Measurements from ENCODE around the gene MPZL2.

Gene MPZL2

DNA sequence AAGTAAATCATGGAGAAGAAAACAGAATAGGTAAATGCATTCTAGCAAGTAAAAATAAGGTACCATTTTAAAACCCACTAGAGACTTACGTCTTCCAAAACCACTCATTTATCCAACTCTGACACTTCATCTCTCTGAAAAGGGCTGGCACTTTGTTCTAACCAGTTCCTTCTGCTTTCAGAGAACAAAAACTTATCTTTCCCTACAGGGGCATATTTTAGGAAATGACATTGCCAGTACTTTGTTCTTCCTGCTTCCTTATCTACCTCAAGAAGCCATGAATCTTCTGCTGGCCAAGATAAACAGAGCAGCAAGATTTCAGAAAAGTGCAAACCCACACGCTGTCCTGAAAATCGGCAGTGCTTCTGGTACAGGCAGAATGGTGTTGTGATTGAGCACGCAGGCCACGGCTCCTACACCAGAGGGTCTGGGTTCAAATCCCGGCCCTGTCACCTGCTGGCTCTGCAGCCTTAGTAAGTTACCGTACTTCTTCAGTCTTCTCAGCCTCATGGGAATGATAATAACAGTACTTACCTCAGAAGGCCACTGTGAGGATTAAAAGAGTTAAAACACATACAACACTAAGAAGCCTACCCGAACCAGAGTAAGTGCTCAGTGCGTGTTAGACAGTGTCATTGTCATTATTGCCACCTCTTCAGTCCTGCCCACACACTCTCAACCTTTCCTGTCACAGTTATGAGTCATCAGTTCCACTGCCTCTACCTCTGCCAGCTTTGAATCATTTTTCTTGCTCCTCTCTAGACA is 22.9 kb downstream of the MPZL2 start:
- H3K27ac ChIP-seq (ENCODE audit: poor library complexity, severe bottlenecking), result peak overlapping the region; percentile 15
- H3K4me3 ChIP-seq (ENCODE audit: severe bottlenecking), result no peak overlapping the region
- H3K4me1 ChIP-seq (ENCODE audit: insufficient read depth, poor library complexity, severe bottlenecking), result peaks cover 16% of the 10 kb centered on the region
- H3K9me3 ChIP-seq (ENCODE audit: severe bottlenecking), result no peaks in the 10 kb centered on the region
- peaks cover 3% of the 10 kb centered on the region; the same call in 1 of the 2 replicates for H3K36me3 ChIP-seq (ENCODE audit: low read depth)
- H3K27me3 ChIP-seq (ENCODE audit: insufficient read depth, poor library complexity, severe bottlenecking), result no peaks in the 10 kb centered on the region
- no peak for DNase-seq (ENCODE audit: low spot score)
- ATAC-seq (ENCODE audit: low read depth), result peak; percentile 89
- no peak for TF ChIP-seq CTCF (IDR thresholded peaks at IDR 0.05; ENCODE audit: poor library complexity, severe bottlenecking)

GRCh38 chr11:118239509-118240205 is 24.4 kb downstream of the MPZL2 start:
- Histone ChIP-seq H3K4me1 (ENCODE audit: insufficient read depth, poor library complexity, severe bottlenecking) (peaks cover 16% of the 10 kb centered on the region), H3K36me3 (ENCODE audit: low read depth) (peaks cover 9% of the 10 kb centered on the region), H3K9me3 (ENCODE audit: severe bottlenecking) (no peaks in the 10 kb centered on the region), H3K27ac (ENCODE audit: poor library complexity, severe bottlenecking) (no peak overlapping the region), H3K4me3 (ENCODE audit: severe bottlenecking) (no peak overlapping the region), H3K27me3 (ENCODE audit: insufficient read depth, poor library complexity, severe bottlenecking) (no peaks in the 10 kb centered on the region)
- no peak for TF ChIP-seq CTCF (IDR thresholded peaks at IDR 0.05; ENCODE audit: poor library complexity, severe bottlenecking)
- ATAC-seq (ENCODE audit: low read depth) (no peak), DNase-seq (ENCODE audit: low spot score) (no peak)

DNA sequence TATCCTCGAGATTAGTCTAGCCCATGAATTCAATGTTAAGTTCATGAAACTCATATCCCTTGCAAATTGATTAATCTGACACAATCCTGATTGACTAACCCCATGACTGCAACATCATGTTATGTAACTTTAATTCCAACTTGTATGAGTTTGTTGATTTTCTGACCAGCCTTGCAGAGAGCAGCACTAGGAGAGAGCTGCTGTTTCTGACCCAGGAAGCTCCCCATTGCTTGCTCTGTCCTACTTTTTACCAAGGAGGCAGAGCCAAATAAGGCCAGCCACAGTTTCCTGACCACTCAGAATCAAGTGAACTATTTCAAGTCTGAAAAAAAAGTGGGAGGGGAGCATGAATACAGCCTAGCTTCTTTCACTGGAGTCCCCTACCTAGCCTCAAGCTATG is 25.2 kb downstream of the MPZL2 start:
- Histone ChIP-seq H3K36me3 (ENCODE audit: low read depth) (peaks cover 11% of the 10 kb centered on the region), H3K9me3 (ENCODE audit: severe bottlenecking) (no peaks in the 10 kb centered on the region), H3K27me3 (ENCODE audit: insufficient read depth, poor library complexity, severe bottlenecking) (no peaks in the 10 kb centered on the region), H3K4me3 (ENCODE audit: severe bottlenecking) (no peak overlapping the region), H3K4me1 (ENCODE audit: insufficient read depth, poor library complexity, severe bottlenecking) (peaks cover 16% of the 10 kb centered on the region), H3K27ac (ENCODE audit: poor library complexity, severe bottlenecking) (no peak overlapping the region)
- no peak for ATAC-seq (ENCODE audit: low read depth)
- TF ChIP-seq CTCF (IDR thresholded peaks at IDR 0.05; ENCODE audit: poor library complexity, severe bottlenecking), result no peak
- no peak for DNase-seq (ENCODE audit: low spot score)

GRCh38 chr11:118238421-118238820 is 25.7 kb downstream of the MPZL2 start:
- no peaks in the 10 kb centered on the region for H3K27me3 ChIP-seq (ENCODE audit: insufficient read depth, poor library complexity, severe bottlenecking)
- ATAC-seq (ENCODE audit: low read depth) (no peak), DNase-seq (ENCODE audit: low spot score) (no peak)
- peaks cover 11% of the 10 kb centered on the region for H3K36me3 ChIP-seq (ENCODE audit: low read depth)
- no peaks in the 10 kb centered on the region for H3K9me3 ChIP-seq (ENCODE audit: severe bottlenecking)
- H3K27ac ChIP-seq (ENCODE audit: poor library complexity, severe bottlenecking), result no peak overlapping the region
- TF ChIP-seq CTCF (IDR thresholded peaks at IDR 0.05; ENCODE audit: poor library complexity, severe bottlenecking), result no peak
- H3K4me1 ChIP-seq (ENCODE audit: insufficient read depth, poor library complexity, severe bottlenecking), result peaks cover 16% of the 10 kb centered on the region
- H3K4me3 ChIP-seq (ENCODE audit: severe bottlenecking), result no peak overlapping the region

GRCh38 chr11:118236170-118236569 is 27.9 kb downstream of the MPZL2 start:
- H3K27me3 ChIP-seq (ENCODE audit: insufficient read depth, poor library complexity, severe bottlenecking), result no peaks in the 10 kb centered on the region
- DNase-seq (ENCODE audit: low spot score), result no peak
- ATAC-seq (ENCODE audit: low read depth), result no peak

More at GRCh38 chr11:118236170-118236569, 27.9 kb downstream of the MPZL2 start:
- TF ChIP-seq CTCF (IDR thresholded peaks at IDR 0.05; ENCODE audit: poor library complexity, severe bottlenecking), result no peak
- no peak overlapping the region for H3K4me3 ChIP-seq (ENCODE audit: severe bottlenecking)
- no peaks in the 10 kb centered on the region for H3K9me3 ChIP-seq (ENCODE audit: severe bottlenecking)
- no peak overlapping the region for H3K27ac ChIP-seq (ENCODE audit: poor library complexity, severe bottlenecking)
- H3K4me1 ChIP-seq (ENCODE audit: insufficient read depth, poor library complexity, severe bottlenecking), result peaks cover 3% of the 10 kb centered on the region
- peaks cover 15% of the 10 kb centered on the region for H3K36me3 ChIP-seq (ENCODE audit: low read depth)

All from RWPE2 (cell line).